ENCODE measurements around the gene SORCS3.

SORCS3 gene

DNA sequence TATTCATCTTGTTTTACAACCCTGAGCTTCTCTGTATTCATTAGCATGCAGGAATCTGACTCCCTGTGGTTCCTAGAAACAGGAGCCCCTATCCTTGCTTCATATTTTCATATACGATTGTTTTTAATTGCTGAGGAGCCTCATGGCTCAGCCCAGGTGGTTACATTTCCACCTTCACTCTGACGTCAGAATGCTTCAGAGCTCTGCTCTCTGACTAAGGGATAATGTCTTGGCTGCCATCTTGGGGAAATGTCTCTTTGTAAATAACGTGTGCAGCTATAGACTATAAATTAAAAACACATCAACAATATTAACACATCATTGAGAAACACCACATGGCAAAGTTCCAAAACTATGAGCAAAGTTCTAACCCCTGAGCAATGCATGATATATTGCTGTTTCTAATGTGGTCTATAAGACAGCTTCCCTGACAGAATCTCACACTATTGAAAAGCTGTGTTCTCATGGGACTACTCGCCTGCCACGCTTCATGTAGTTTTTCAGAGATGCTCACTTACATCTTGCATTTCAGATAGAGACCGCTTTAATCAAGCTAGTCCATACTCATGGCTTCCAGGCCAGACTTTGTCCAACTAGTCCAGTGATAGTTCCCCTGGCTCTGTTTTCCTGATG, 227.0 kb downstream of the SORCS3 start:
- Histone ChIP-seq H3K79me2 (ENCODE audit: insufficient read depth, low read length) (no peaks in the 10 kb centered on the region), H3K4me3 (ENCODE audit: low read depth in 1 of 2, low read length in 2 of 2) (no peak overlapping the region), H3K9me3 (ENCODE audit: insufficient read depth, low read length, severe bottlenecking) (no peaks in the 10 kb centered on the region), H3K27me3 (ENCODE audit: insufficient read depth, low read length, poor library complexity) (no peaks in the 10 kb centered on the region), H3K27ac (ENCODE audit: low read length) (no peak overlapping the region), H3K4me2 (ENCODE audit: insufficient read depth, low read length) (no peak overlapping the region), H2AFZ (ENCODE audit: low read depth, low read length) (no peak overlapping the region), H3K36me3 (ENCODE audit: insufficient read depth, low read length) (no peaks in the 10 kb centered on the region), H4K20me1 (ENCODE audit: insufficient read depth, low read length) (no peaks in the 10 kb centered on the region), H3K9ac (ENCODE audit: low read depth, low read length) (no peak overlapping the region), H3K4me1 (ENCODE audit: insufficient read depth, low read length) (no peaks in the 10 kb centered on the region)
- no peak for DNase-seq
- no peak for TF ChIP-seq EZH2 (IDR thresholded peaks at IDR 0.05; ENCODE audit: borderline replicate concordance, low read depth, low read length, severe bottlenecking)
- TF ChIP-seq, protein P1, sequence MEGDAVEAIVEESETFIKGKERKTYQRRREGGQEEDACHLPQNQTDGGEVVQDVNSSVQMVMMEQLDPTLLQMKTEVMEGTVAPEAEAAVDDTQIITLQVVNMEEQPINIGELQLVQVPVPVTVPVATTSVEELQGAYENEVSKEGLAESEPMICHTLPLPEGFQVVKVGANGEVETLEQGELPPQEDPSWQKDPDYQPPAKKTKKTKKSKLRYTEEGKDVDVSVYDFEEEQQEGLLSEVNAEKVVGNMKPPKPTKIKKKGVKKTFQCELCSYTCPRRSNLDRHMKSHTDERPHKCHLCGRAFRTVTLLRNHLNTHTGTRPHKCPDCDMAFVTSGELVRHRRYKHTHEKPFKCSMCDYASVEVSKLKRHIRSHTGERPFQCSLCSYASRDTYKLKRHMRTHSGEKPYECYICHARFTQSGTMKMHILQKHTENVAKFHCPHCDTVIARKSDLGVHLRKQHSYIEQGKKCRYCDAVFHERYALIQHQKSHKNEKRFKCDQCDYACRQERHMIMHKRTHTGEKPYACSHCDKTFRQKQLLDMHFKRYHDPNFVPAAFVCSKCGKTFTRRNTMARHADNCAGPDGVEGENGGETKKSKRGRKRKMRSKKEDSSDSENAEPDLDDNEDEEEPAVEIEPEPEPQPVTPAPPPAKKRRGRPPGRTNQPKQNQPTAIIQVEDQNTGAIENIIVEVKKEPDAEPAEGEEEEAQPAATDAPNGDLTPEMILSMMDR (IDR thresholded peaks at IDR 0.05; ENCODE audit: borderline replicate concordance, extremely low read depth, low read length, poor library complexity, severe bottlenecking): no peak
- ATAC-seq (ENCODE audit: insufficient read depth, low read depth): no peak

DNA sequence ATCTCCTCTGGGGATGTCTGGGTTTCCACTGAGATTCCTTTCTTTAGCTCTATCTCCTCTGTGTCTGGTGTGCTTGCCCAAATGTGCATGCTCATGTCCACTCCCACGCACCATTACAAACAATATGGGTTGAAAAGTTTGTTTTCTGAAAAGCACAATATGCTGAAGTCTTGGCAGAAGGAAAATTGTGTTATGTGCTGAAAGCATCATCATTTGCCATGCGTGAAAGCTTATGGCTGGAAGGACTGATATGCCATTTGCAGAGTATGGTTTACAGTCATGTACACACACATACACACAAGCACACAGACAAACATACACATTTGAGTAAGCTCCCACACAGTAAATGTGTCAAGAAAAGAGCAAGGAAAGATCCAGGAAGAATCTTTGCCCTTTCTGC, 231.6 kb downstream of the SORCS3 start:
- Histone ChIP-seq H3K27ac (ENCODE audit: low read length) (no peak overlapping the region), H3K27me3 (ENCODE audit: insufficient read depth, low read length, poor library complexity) (no peaks in the 10 kb centered on the region), H3K9ac (ENCODE audit: low read depth, low read length) (no peak overlapping the region), H3K36me3 (ENCODE audit: insufficient read depth, low read length) (no peaks in the 10 kb centered on the region), H3K4me3 (ENCODE audit: low read depth in 1 of 2, low read length in 2 of 2) (no peak overlapping the region), H3K9me3 (ENCODE audit: insufficient read depth, low read length, severe bottlenecking) (no peaks in the 10 kb centered on the region), H3K79me2 (ENCODE audit: insufficient read depth, low read length) (no peaks in the 10 kb centered on the region), H3K4me2 (ENCODE audit: insufficient read depth, low read length) (no peak overlapping the region), H3K4me1 (ENCODE audit: insufficient read depth, low read length) (no peaks in the 10 kb centered on the region), H2AFZ (ENCODE audit: low read depth, low read length) (no peak overlapping the region), H4K20me1 (ENCODE audit: insufficient read depth, low read length) (no peaks in the 10 kb centered on the region)
- DNase-seq: no peak
- no peak for ATAC-seq (ENCODE audit: insufficient read depth, low read depth)
- TF ChIP-seq, protein P1 (IDR thresholded peaks at IDR 0.05; ENCODE audit: borderline replicate concordance, extremely low read depth, low read length, poor library complexity, severe bottlenecking): no peak
- no peak for TF ChIP-seq EZH2 (IDR thresholded peaks at IDR 0.05; ENCODE audit: borderline replicate concordance, low read depth, low read length, severe bottlenecking)

DNA sequence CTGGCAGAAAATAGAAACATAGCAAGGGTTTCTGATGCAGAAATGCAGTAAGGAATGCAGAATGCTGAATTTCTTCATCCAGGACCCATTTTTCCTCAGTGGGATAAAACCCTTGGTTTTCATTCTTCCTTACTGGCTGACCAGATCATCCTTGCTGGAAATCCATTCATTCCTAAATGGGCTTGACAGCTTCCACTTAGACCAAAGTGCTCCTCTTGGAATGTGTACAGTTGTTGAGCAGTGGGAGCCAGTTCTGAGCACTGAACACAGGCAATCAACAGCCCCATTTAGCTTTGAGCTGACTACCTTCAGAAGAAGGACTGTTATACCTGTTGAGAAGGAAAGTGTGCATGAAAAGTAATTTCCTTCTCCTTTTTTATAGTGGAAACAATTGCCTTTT, 232.1 kb downstream of the SORCS3 start:
- H3K36me3 ChIP-seq (ENCODE audit: insufficient read depth, low read length): no peaks in the 10 kb centered on the region
- ATAC-seq (ENCODE audit: insufficient read depth, low read depth): no peak
- TF ChIP-seq EZH2 (IDR thresholded peaks at IDR 0.05; ENCODE audit: borderline replicate concordance, low read depth, low read length, severe bottlenecking): no peak

DNA sequence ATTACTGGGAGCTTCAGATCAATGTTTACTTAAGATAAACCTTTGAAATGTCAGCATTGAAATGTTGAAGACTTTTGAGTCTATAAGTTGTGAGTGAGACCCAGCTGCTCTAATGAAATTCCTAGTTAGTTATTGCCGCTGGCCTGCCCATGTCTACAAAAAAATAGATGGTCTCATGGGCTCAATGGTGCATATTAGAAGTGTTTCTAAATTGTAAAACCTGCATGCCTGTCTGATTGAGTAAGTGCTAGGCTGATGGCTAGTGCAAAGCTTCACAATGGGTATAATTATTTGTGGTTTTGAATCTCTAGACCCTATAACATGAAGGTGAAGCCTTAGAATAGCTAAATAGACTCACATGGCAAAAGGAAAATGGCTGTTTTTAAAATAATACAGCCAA, 234.5 kb downstream of the SORCS3 start:
- Histone ChIP-seq H3K27me3 (ENCODE audit: insufficient read depth, low read length, poor library complexity) (no peaks in the 10 kb centered on the region), H3K4me1 (ENCODE audit: insufficient read depth, low read length) (no peaks in the 10 kb centered on the region), H3K9me3 (ENCODE audit: insufficient read depth, low read length, severe bottlenecking) (no peaks in the 10 kb centered on the region), H3K27ac (ENCODE audit: low read length) (no peak overlapping the region), H3K4me2 (ENCODE audit: insufficient read depth, low read length) (no peak overlapping the region), H3K9ac (ENCODE audit: low read depth, low read length) (no peak overlapping the region), H4K20me1 (ENCODE audit: insufficient read depth, low read length) (no peaks in the 10 kb centered on the region), H3K79me2 (ENCODE audit: insufficient read depth, low read length) (no peaks in the 10 kb centered on the region), H2AFZ (ENCODE audit: low read depth, low read length) (no peak overlapping the region), H3K4me3 (ENCODE audit: low read depth in 1 of 2, low read length in 2 of 2) (no peak overlapping the region), H3K36me3 (ENCODE audit: insufficient read depth, low read length) (no peaks in the 10 kb centered on the region)
- ATAC-seq (ENCODE audit: insufficient read depth, low read depth) (no peak), DNase-seq (no peak)
- TF ChIP-seq, protein P1 (IDR thresholded peaks at IDR 0.05; ENCODE audit: borderline replicate concordance, extremely low read depth, low read length, poor library complexity, severe bottlenecking): no peak
- TF ChIP-seq EZH2 (IDR thresholded peaks at IDR 0.05; ENCODE audit: borderline replicate concordance, low read depth, low read length, severe bottlenecking): no peak

More for the DNA sequence above, 232.1 kb downstream of the SORCS3 start:
- Histone ChIP-seq H3K79me2 (ENCODE audit: insufficient read depth, low read length) (no peaks in the 10 kb centered on the region), H3K4me2 (ENCODE audit: insufficient read depth, low read length) (no peak overlapping the region), H3K4me1 (ENCODE audit: insufficient read depth, low read length) (no peaks in the 10 kb centered on the region), H3K27me3 (ENCODE audit: insufficient read depth, low read length, poor library complexity) (no peaks in the 10 kb centered on the region), H3K9ac (ENCODE audit: low read depth, low read length) (no peak overlapping the region), H4K20me1 (ENCODE audit: insufficient read depth, low read length) (no peaks in the 10 kb centered on the region), H3K9me3 (ENCODE audit: insufficient read depth, low read length, severe bottlenecking) (no peaks in the 10 kb centered on the region), H2AFZ (ENCODE audit: low read depth, low read length) (no peak overlapping the region), H3K27ac (ENCODE audit: low read length) (no peak overlapping the region), H3K4me3 (ENCODE audit: low read depth in 1 of 2, low read length in 2 of 2) (no peak overlapping the region)
- no peak for DNase-seq
